SH-SY5Y (cell line): ENCODE results near the gene IPO9.

ENCODE experiments used
- GATA2 ChIP-seq: IDR thresholded peaks from 2 replicates; pipeline ENCODE4 v1.6.1; 2011; ENCODE audit warnings: mild to moderate bottlenecking, low read depth, low read length
- GATA3 ChIP-seq: IDR thresholded peaks from 2 replicates; pipeline ENCODE4 v1.6.1; 2011; ENCODE audit warnings: low read depth, mild to moderate bottlenecking, low read length, moderate library complexity

DNA sequence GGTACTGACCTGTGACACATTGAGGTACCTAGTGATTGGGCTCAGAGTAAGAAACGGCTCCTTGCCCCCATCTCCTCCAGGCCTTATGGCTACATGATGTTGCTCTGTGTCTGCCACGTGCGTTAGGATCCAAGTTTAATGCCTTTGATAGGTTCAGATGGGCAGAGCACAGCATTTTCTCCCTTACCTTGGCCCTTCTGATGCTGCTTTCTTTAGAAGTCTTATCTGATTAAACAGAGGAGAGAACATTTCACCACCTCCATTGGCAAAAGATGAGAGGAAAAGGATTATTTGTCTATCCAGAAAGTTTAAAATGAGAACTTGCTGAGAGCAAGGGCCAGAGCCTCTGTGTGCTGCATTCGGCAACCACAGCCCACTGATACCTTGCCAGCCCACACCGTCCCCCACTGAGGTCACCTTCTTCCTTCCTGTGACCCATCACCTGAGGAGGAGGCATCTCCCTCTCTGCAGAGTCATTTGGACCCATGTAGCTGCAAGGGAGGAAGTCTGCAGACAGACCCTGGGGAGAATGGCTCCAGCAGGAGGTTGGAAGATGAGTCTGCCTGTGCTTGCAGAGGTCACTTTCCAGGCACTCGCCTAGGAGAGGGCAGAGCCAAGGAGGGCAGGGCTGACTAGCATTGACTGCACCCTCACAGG lies 76.4 kb downstream of the IPO9 start:
- TF ChIP-seq GATA3, result no peak
- no peak for TF ChIP-seq GATA2
